MM.1S (cell line): ENCODE measurements around the gene ING4.

Source experiments
- DNase-seq: peaks from one replicate; pipeline ENCODE4 v3.0.0-alpha.2; 2015
- H2AFZ ChIP-seq: fragments of 300-600 bp; sonication (generic); 2 replicates; pipeline ENCODE4 v1.6.0; 2016; ENCODE audit warnings: antibody characterized with exemption, low read length
- H3F3A ChIP-seq: fragments of 300-600 bp; sonication (generic); 2 replicates; pipeline ENCODE4 v1.6.1; 2016; ENCODE audit warnings: mild to moderate bottlenecking, antibody characterized with exemption, low read length, moderate library complexity, mixed read lengths; ENCODE audit not compliant: insufficient read depth
- H3K27ac ChIP-seq: fragments of 300-600 bp; sonication (generic); 2 replicates; pipeline ENCODE4 v1.5.1; 2016; ENCODE audit warnings: mild to moderate bottlenecking, low read length
- H3K27me3 ChIP-seq: fragments of 300-600 bp; sonication (generic); replicated peaks from 2 replicates; pipeline ENCODE4 v1.6.0; 2016; ENCODE audit warnings: low read length; ENCODE audit not compliant: insufficient read depth
- H3K36me3 ChIP-seq: fragments of 300-600 bp; sonication (generic); replicated peaks from 2 replicates; pipeline ENCODE4 v1.6.1; 2016; ENCODE audit warnings: mild to moderate bottlenecking, low read length, mixed read lengths; ENCODE audit not compliant: insufficient read depth
- H3K4me1 ChIP-seq: fragments of 300-600 bp; sonication (generic); 2 replicates; pipeline ENCODE4 v1.6.1; 2016; ENCODE audit warnings: low read length, mixed read lengths
- H3K4me2 ChIP-seq: fragments of 300-600 bp; sonication (generic); 2 replicates; pipeline ENCODE4 v1.6.0; 2016; ENCODE audit warnings: low read depth, low read length
- H3K4me3 ChIP-seq: fragments of 300-600 bp; sonication (generic); 2 replicates; pipeline ENCODE4 v1.5.1; 2016; ENCODE audit warnings: low read length, mixed read lengths
- H3K79me2 ChIP-seq: fragments of 300-600 bp; sonication (generic); 2 replicates; pipeline ENCODE4 v1.6.1; 2016; ENCODE audit warnings: mixed run types, low read length, mixed read lengths
- H3K9ac ChIP-seq: fragments of 300-600 bp; sonication (generic); 2 replicates; pipeline ENCODE4 v1.6.1; 2016; ENCODE audit warnings: low read length, mixed read lengths
- H3K9me2 ChIP-seq: fragments of 300-600 bp; sonication (generic); replicated peaks from 2 replicates; pipeline ENCODE4 v1.6.1; 2016; ENCODE audit warnings: mild to moderate bottlenecking, low read length, mixed read lengths; ENCODE audit not compliant: insufficient read depth
- H3K9me3 ChIP-seq: fragments of 300-600 bp; sonication (generic); replicated peaks from 2 replicates; pipeline ENCODE4 v1.6.1; 2016; ENCODE audit warnings: mild to moderate bottlenecking, low read length, mixed read lengths; ENCODE audit not compliant: insufficient read depth
- H4K20me1 ChIP-seq: fragments of 300-600 bp; sonication (generic); 2 replicates; pipeline ENCODE4 v1.6.1; 2016; ENCODE audit warnings: mild to moderate bottlenecking, low read length, moderate library complexity, mixed read lengths; ENCODE audit not compliant: insufficient read depth
- EZH2 ChIP-seq: fragments of 300-600 bp; sonication (generic); optimal IDR thresholded peaks from 2 replicates; pipeline ENCODE3; 2017; ENCODE audit warnings: low read depth, mild to moderate bottlenecking, antibody characterized with exemption, low read length, mixed read lengths
- EZH2phosphoT487 ChIP-seq: fragments of 300-600 bp; sonication (generic); IDR thresholded peaks from 2 replicates; pipeline ENCODE4 v1.6.1; 2018; ENCODE audit warnings: antibody characterized with exemption, low read length
- TF ChIP-seq, protein P1 (sequence below): fragments of 300-600 bp; sonication (generic); IDR thresholded peaks from 2 replicates; pipeline ENCODE4 v1.5.1; 2016; ENCODE audit warnings: antibody characterized with exemption, low read length, mixed read lengths

The ING4 gene

DNA sequence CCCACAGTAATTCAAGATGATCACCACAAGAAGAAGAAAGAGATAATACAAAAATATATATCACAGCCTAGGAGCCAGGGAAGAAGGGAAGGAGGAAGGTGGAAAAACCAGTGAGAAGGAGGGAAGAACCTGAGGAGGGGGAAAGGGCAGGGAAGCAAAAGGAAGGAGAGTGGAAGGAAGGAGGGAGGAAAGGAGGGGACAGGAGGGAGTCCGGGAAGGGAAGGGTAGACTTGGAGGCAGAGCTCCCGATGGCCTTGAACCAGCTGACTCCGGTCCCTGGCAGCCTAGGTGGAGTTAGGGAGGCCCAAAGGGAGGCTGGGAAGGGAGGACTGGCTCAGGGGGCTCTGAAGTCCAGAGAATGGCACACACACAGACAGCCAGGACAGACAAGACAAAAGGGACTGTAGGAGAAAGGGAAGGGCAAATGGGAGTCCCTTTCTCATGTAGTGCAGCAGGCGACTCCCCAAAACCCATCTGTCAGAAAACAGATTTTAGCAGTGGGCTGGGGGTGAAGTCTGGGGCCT, 31.0 kb upstream of the ING4 start:
- Histone ChIP-seq H3K9me3 (no peaks in the 10 kb centered on the region), H3K4me1 (no peaks in the 10 kb centered on the region), H4K20me1 (no peaks in the 10 kb centered on the region), H3K36me3 (no peaks in the 10 kb centered on the region), H3K79me2 (peaks cover 11% of the 10 kb centered on the region), H3K9ac (no peak overlapping the region), H3F3A (no peaks in the 10 kb centered on the region), H3K9me2 (no peaks in the 10 kb centered on the region), H3K4me2 (no peak overlapping the region), H3K4me3 (no peak overlapping the region), H3K27me3 (peaks cover 47% of the 10 kb centered on the region), H2AFZ (no peak overlapping the region), H3K27ac (no peak overlapping the region)
- no peak for DNase-seq
- TF ChIP-seq EZH2: no peak
- TF ChIP-seq, protein P1, sequence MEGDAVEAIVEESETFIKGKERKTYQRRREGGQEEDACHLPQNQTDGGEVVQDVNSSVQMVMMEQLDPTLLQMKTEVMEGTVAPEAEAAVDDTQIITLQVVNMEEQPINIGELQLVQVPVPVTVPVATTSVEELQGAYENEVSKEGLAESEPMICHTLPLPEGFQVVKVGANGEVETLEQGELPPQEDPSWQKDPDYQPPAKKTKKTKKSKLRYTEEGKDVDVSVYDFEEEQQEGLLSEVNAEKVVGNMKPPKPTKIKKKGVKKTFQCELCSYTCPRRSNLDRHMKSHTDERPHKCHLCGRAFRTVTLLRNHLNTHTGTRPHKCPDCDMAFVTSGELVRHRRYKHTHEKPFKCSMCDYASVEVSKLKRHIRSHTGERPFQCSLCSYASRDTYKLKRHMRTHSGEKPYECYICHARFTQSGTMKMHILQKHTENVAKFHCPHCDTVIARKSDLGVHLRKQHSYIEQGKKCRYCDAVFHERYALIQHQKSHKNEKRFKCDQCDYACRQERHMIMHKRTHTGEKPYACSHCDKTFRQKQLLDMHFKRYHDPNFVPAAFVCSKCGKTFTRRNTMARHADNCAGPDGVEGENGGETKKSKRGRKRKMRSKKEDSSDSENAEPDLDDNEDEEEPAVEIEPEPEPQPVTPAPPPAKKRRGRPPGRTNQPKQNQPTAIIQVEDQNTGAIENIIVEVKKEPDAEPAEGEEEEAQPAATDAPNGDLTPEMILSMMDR: no peak
- no peak for TF ChIP-seq EZH2phosphoT487

DNA sequence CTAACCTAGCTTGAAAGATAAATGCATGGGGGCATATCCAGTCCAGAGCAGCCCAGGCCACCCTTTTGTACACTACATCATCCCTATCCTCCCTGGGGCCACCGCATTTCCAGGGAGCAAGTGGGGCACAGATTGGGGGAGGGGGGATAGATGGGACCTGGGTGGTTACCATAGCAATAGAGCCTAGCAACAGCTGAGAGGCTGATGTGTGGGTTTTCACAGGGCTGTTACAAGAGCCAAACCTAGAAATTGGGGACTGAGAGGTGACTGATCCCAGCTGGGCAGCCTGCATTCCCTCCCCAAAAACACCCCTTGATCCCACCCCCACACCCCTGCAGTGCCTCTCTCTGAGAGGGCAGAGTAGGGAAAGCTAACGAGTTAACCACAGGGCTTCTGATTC, 30.0 kb upstream of the ING4 start:
- no peak for DNase-seq
- Histone ChIP-seq H3K79me2 (peaks cover 21% of the 10 kb centered on the region), H3K36me3 (no peaks in the 10 kb centered on the region), H3K9ac (no peak overlapping the region), H3K27me3 (peaks cover 37% of the 10 kb centered on the region), H2AFZ (no peak overlapping the region), H3K9me3 (no peaks in the 10 kb centered on the region), H3K4me1 (peaks cover 3% of the 10 kb centered on the region; the same call in 1 of the 2 replicates), H4K20me1 (no peaks in the 10 kb centered on the region), H3F3A (no peaks in the 10 kb centered on the region), H3K4me2 (no peak overlapping the region), H3K27ac (no peak overlapping the region), H3K9me2 (no peaks in the 10 kb centered on the region), H3K4me3 (no peak overlapping the region)
- no peak for TF ChIP-seq EZH2phosphoT487
- TF ChIP-seq, protein P1: no peak
- no peak for TF ChIP-seq EZH2

DNA sequence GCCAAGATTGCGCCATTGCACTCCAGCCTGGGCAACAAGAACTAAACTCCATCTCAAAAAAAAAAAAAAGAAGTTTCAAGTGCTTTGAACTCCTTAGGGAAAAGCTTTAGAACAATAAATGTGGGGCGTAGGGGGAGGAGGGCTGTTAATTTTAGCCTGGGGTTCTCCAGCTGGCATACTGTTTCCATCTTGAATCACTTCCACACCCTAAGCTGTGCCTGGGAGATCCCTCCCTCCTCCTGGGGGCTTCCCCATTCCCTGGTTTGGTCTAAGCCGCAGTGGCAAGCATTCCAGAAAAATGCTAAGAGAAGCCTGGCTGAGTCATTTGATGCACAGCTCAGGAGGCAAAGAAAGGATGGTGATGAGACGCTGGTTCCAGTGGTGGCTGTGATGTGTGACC, 28.6 kb upstream of the ING4 start:
- DNase-seq: no peak
- H3K9ac ChIP-seq: no peak overlapping the region
- H2AFZ ChIP-seq: no peak overlapping the region

More for the DNA sequence above, 28.6 kb upstream of the ING4 start:
- H3K9me2 ChIP-seq: no peaks in the 10 kb centered on the region
- H3F3A ChIP-seq: no peaks in the 10 kb centered on the region
- peaks cover 35% of the 10 kb centered on the region for H3K79me2 ChIP-seq
- no peak for TF ChIP-seq EZH2phosphoT487
- TF ChIP-seq, protein P1: no peak
- no peaks in the 10 kb centered on the region for H4K20me1 ChIP-seq
- no peaks in the 10 kb centered on the region for H3K36me3 ChIP-seq
- H3K4me1 ChIP-seq: peaks cover 12% of the 10 kb centered on the region
- H3K4me3 ChIP-seq: no peak overlapping the region
- H3K9me3 ChIP-seq: no peaks in the 10 kb centered on the region
- no peak overlapping the region for H3K4me2 ChIP-seq
- H3K27me3 ChIP-seq: peaks cover 23% of the 10 kb centered on the region
- H3K27ac ChIP-seq: no peak overlapping the region
